GM18907 (cell line): ENCODE data around the gene WDR93.
A peak's percentile ranks its signal among the peaks of the same experiment; 100 is the strongest.

Experiments used
- ATAC-seq: cut with Tn5 transposase; IDR thresholded peaks from one replicate; pipeline ENCODE4 v1.9.1; 2021; ENCODE audit warnings: mild to moderate bottlenecking, moderate library complexity; ENCODE audit not compliant: unreplicated experiment

The WDR93 gene

DNA sequence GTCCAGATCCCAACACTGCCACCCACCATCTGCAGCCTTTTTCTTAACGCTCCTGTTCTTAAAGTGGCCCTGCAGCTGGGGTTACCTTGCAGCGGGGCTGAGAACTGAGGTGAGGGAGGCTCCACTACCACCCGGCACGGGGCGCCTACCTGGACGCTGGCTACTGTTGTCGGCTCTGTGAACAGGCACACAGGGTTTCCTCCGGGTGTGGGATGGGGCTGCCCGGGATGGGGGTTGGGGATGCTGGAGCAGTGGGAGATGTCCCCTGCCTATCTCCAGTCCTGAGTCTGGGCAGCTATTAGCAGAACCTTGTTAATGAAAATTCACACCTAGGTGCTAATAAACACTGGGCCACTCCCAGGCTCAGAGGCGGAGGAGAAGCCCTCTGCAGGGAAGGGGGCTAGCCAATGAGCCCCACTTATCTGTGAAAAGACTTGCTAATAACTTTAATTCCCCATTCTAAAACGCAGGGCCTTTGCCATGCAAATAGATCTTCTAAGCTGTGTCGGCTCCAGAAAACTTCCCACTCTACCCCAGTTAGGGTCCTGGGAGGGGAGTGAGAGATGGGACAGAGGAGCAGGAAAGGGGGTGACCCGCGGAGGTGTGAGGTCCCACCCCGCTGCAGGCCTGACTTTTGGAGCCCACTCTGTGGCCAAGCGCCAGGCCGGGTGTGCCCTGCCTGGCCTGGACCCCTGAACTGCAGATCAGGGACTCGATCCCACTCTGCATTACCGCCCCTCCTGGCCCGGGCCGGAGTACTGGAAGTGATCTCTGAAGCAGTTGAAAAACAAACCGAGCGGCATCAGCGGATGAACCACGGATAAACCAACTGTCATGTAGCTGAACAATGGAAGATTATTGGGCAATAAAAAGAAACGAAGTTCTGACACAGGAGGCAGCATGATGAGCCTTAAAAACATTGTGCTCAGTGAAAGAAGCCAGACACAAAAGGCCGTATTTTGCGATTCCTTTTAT, 57.4 kb downstream of the WDR93 start:
- ATAC-seq, result no peak

DNA sequence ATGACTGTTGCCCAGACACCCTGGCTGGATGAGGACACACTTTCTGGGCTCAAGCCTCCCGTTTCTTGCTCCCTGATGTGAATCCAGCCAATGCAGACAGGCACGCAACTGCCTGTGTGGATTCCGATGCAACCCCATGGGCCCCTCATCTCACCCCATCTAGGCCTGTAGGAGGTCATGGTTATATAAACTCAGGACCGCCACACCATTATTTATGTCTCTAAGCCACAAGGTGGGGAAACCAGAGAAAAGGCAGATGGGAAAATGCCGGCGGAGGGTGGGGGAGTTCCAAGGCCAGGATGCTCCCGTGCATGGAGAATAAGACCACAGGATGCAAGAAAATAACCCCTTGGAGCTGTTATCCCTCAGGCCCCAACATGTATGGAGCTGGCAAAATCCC, 58.4 kb downstream of the WDR93 start:
- no peak for ATAC-seq

- ATAC-seq, result no peak
Measured at GRCh38 chr15:89749526-89749925, 58.9 kb downstream of the WDR93 start.

- ATAC-seq, result peak; percentile 7
Measured at GRCh38 chr15:89749951-89750559, 59.4 kb downstream of the WDR93 start.

DNA sequence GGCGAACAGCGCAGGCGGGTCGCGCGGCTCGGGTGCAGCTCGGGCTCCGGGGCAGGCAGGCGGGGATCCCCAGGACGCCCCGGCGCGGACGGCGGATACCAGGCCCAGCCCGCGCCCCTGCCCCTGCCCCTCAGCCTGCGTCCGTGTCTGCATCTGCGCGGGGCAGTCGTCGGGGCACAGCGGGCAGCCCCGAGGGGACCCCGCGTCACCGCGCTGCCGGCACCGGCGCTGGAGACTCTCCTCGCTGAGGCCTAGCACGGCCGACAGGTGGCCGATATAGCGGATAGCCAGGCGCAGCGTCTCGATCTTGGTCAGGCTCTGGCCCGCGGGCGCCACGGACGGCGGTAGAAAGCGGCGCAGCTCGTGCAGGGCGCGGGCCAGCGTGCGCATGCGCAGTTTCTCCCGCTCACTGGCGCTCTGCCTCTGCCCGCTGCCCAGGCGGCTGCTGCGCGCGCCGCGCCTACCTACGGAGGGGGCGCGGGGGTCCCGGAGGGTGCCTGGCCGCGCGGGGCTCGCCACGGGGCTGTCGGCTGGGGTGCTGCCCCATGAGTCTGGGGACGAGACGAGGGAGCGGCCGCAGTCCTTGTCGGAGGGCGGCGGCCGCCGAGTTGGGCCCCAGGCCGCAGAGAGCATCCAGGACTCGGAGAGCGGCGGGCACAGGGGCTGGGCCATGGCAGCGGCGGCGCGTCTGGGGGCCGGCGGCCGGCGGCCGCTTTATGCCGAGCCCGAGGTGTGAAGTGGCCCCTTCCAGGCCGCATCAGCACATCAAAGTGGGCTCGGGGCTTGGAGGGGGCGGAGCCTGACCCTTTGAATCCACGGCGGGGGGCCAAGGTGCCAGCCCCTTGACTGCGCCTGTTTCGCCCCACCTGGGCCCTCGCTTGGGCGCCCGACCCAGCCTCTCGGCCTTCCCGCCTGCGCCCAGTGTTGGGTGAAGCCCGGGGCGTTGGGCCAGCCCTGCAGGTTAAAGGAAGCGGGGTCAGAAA, 60.2 kb downstream of the WDR93 start, which contains the start of gene MESP1:
MESP1 (minus strand) TSS at position 690 of the 983 bp plus-strand sequence; CDS start at position 672, 18 bp downstream.
- ATAC-seq, result peak; percentile 92

GRCh38 chr15:89751748-89752147, 61.1 kb downstream of the WDR93 start:
- no peak for ATAC-seq

DNA sequence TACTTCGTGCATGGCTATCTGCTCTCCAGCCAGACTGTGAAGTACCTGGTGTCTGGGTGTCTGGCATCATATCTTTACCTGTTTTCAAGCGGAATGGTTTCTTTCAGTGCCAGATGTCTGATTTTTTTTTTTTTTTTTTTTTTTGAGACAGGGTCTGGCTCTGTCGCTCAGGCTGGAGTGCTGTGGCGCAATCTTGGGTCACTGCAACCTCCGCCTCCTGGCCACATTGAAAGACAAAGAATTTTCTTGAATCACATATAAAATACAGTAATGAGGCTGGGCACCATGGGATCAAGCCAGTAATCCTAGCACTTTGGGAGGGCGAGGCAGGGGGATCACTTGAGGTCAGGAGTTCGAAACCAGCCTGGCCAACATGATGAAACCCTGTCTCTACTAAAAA, 63.2 kb downstream of the WDR93 start:
- ATAC-seq, result no peak

DNA sequence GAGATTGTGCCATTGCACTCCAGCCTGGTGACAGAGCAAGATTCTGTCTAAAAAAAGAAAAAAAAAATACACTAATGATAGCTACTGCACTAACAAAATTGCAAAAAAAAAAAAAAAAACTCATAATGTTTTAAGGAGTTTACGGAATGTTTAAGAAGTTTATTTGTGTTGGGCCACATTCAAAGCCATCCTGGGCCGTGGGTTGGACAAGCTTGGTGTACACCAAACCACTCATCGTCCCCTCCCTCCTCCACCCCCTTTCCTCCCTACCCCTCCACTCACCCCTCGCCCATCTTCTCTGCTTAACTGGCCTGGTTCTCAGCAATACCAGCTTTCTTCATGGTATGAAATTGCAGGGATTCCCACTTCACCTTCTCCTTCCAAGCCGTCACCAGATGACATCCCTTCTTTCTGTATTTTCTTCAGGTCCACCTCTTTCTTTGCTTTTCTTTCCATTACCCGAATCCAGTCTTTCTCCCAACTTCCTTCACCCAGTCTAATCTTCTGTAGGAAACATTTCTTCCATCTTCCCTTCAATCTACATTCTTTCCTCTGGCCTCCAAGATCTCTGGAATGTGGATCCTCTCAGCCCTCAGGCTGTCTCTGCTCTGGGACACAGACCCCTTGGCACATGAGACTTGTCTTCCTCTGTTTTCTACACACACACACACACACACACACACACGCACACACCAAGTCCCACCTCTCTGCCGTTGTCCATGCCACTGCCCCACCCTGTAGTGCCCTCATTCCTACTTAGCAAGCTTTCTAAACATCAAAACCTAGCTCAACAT, 63.9 kb downstream of the WDR93 start:
- ATAC-seq, result no peak

DNA sequence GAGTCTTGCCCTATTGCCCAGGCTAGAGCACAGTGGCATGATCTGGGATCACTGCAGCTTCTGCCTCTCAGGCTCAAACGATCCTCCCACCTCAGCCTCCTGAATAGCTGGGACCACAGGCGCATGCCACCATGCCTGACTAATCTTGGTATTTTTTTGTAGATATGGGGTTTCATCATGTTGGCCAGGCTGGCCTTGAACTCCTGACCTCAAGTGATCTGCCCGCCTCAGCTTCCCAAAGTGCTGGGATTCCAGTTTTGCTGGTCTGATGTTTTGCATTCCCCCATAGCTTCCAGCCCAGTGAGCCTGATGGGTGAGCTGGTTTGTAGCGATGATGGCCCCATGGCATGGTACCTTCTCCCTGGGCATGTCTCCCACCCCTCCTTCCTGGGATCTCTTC, 65.1 kb downstream of the WDR93 start:
- ATAC-seq, result no peak

DNA sequence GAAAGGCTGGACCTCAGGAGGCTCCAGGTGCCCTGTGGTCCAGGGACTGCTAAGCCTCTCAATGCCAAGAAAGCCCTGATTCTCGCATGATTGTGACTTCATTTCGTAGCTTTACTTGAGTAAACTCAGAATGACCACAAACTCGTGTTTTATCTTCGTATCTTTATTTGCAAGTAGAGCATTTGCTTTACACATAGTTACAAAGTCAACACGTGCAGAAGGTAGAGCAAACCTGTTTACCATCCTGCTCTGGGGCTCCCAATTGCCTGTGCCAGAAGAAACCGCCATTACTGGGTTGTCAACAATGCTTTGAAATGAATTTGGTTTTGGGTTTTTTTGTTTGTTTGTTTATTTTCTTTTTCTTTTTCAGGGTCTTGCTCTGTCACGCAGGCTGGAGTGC, 66.3 kb downstream of the WDR93 start:
- ATAC-seq, result no peak

DNA sequence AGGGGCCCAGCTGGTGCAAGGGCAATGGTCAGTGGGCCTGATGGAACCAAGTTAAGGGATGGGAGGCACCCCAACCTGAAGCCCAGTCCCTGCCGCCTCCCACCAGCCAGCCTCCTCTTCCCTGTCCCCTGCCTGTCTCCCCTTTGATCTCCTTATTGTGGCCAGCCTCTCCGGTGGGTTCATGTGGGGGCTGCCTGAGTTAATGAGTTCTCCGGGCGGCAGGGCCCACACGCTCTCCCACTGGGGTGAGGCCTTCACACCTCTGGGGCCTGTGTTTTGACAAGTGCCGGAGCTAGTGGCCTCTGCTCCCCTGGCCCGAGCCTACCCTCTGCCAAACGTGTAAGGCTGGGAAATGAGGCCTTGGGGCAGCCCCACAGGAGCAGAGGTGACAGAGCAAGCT, 67.7 kb downstream of the WDR93 start:
- ATAC-seq, result no peak

GRCh38 chr15:89758981-89759380, 68.4 kb downstream of the WDR93 start:
- ATAC-seq, result no peak

DNA sequence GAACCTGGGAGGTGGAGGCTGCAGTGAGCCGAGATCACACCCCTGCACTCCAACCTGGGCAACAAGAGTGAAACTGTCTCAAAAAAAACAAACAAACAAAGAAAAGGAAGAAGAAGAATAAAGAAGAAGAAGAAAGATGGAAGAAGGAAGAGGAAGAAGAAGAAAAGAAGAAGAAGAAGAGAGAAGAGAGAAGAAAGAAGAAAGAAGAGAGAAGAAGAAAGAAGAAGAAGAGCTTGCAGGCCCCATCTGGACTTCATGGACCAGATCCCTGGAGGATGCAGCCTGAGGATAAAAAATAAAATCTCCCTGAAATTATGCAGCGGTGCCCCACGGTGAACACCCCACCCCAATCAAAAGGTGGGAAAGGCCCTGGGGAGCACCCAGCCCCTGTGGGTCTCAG, 69.2 kb downstream of the WDR93 start:
- no peak for ATAC-seq

GRCh38 chr15:89760303-89761008, 69.8 kb downstream of the WDR93 start:
- ATAC-seq, result peak; percentile 75

DNA sequence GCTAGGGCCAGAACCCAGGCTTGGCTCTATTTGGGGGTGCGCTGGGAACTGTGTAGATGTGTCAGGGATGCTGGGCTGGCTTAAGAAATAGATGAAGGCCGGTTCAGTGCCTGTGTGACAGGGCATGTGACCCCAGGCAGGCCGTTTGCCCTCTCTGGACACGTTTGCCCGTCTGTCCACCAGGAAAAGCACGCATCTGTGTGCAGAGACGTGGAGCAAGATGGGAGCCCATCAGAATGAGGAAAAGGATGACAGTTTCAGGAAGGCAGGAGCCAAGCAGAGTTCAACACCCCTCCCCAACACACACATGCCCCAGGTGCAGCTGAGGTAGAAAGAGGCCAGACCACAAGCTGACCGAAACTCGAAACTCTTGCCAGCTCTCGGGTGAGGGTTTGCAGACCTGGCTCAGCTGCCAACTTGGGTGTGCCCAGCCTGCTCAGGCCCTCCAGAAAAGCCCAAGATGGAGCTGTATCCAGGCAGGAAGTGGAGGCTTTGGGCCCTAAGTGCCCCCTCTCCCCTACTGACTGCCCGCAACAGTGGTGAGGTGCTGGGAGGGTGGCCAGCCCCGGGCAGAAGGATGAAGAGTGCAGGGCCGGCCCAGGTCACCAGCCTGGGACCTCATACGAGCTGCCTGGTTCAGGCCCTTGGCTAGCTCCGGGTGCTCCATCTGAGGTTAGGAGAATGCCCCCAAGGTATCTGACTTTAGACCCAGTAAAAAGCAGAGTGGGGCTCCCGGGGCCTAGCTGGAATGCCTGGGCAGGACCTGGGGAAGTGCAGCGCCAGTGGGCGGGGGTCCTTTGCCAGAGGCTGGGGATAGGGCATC, 70.6 kb downstream of the WDR93 start:
- ATAC-seq, result peak; percentile 81

DNA sequence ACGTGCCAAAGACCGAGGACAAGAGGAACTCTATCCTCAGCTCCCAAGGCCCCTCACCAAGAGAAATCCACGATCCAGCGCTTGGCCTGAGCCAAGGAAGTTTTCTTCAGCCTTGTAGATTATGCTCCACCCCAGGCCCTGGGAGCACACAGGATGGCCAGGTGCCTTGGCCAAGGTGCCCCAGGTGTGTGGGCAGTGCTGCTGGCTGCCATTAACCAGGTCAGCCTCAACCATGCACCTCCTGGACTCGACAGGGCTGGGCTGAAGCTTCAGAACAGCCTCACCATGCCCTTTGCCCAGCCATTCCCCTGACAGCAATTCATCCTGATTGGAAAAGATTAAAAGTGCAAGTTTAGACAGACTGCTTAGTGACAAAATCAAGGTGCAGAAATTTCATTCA, 71.3 kb downstream of the WDR93 start:
- no peak for ATAC-seq

- no peak for ATAC-seq
Measured at GRCh38 chr15:89765694-89766093, 75.1 kb downstream of the WDR93 start.
